Neuronal stem cell (in vitro differentiated cells): ENCODE results near the gene PPFIBP1.
A peak's percentile ranks its signal among the peaks of the same experiment; 100 is the strongest.
"Not testable (repeated sequence)": the region's sequence is repeated elsewhere in the genome, so short reads cannot be mapped to it uniquely, and the experiment has no call there.

Source experiments
- DNase-seq: peaks from one replicate; pipeline ENCODE4 v3.0.0-alpha.2; 2013; ENCODE audit warnings: low spot score
- H2AFZ ChIP-seq: one replicate; pipeline ENCODE4 v1.6.1; 2013; ENCODE audit warnings: mild to moderate bottlenecking, low read length, inconsistent platforms
- H2AK5ac ChIP-seq: 2 replicates; pipeline ENCODE4 v1.6.1; 2013; ENCODE audit warnings: low read depth, mild to moderate bottlenecking, inconsistent platforms, low read length, moderate library complexity, mixed read lengths
- H2BK120ac ChIP-seq: 2 replicates; pipeline ENCODE4 v1.6.1; 2013; ENCODE audit warnings: low read depth, mild to moderate bottlenecking, inconsistent platforms, low read length, moderate library complexity, mixed read lengths
- H2BK12ac ChIP-seq: one replicate; pipeline ENCODE4 v1.6.1; 2013; ENCODE audit warnings: low read length, inconsistent platforms
- H2BK15ac ChIP-seq: 2 replicates; pipeline ENCODE4 v1.6.1; 2013; ENCODE audit warnings: mild to moderate bottlenecking, low read length, inconsistent platforms, mixed read lengths
- H2BK5ac ChIP-seq: one replicate; pipeline ENCODE4 v1.6.1; 2013; ENCODE audit warnings: inconsistent platforms, mild to moderate bottlenecking, low read length, moderate library complexity
- H3K14ac ChIP-seq: one replicate; pipeline ENCODE4 v1.6.1; 2013; ENCODE audit warnings: low read length, inconsistent platforms
- H3K18ac ChIP-seq: 2 replicates; pipeline ENCODE4 v1.6.1; 2013; ENCODE audit warnings: low read length, inconsistent platforms
- H3K23ac ChIP-seq: 2 replicates; pipeline ENCODE4 v1.6.1; 2013; ENCODE audit warnings: low read depth, mild to moderate bottlenecking, mixed read lengths, low read length, inconsistent platforms; ENCODE audit not compliant: poor library complexity
- H3K27ac ChIP-seq: replicated peaks from 3 replicates; pipeline ENCODE4 v1.5.1; 2013; ENCODE audit warnings: low read length, inconsistent platforms
- H3K27me3 ChIP-seq, 3 experiments: 2 replicates each; pipeline ENCODE4 v1.6.1; 2013; ENCODE audit warnings: low read length in 3 of 3, mild to moderate bottlenecking in 2 of 3, inconsistent platforms in 1 of 3, low read depth in 1 of 3, mixed read lengths in 1 of 3, moderate library complexity in 1 of 3; ENCODE audit not compliant: control insufficient read depth in 3 of 3, insufficient read depth in 3 of 3
- H3K36me3 ChIP-seq, 2 donors: replicated peaks in 1 of 2; 2 replicates each; pipeline ENCODE4 v1.6.1; 2013; ENCODE audit warnings: low read length in 2 of 2; ENCODE audit not compliant: control insufficient read depth in 2 of 2, insufficient read depth in 2 of 2
- H3K4ac ChIP-seq: 2 replicates; pipeline ENCODE4 v1.6.1; 2013; ENCODE audit warnings: inconsistent platforms, mild to moderate bottlenecking, low read length, moderate library complexity
- H3K4me1 ChIP-seq, 2 donors: 1 replicate in 1 of 2; 2 replicates in 1 of 2; pipeline ENCODE4 v1.6.1; 2013; ENCODE audit warnings: low read length in 2 of 2, low read depth in 1 of 2; ENCODE audit not compliant: control insufficient read depth in 2 of 2, insufficient read depth in 1 of 2
- H3K4me2 ChIP-seq: one replicate; pipeline ENCODE4 v1.6.1; 2013; ENCODE audit warnings: mild to moderate bottlenecking, low read length, inconsistent platforms; ENCODE audit not compliant: insufficient read depth, poor library complexity, severe bottlenecking
- H3K4me3 ChIP-seq, 2 donors: 2 replicates each; pipeline ENCODE4 v1.5.1; 2013; ENCODE audit warnings: low read length in 2 of 2, mild to moderate bottlenecking in 2 of 2, inconsistent platforms in 1 of 2, moderate library complexity in 1 of 2
- H3K79me1 ChIP-seq: one replicate; pipeline ENCODE4 v1.6.1; 2013; ENCODE audit warnings: low read depth, mild to moderate bottlenecking, inconsistent platforms, low read length, moderate library complexity
- H3K9ac ChIP-seq: one replicate; pipeline ENCODE4 v1.6.1; 2013; ENCODE audit warnings: mild to moderate bottlenecking, low read depth, low read length, inconsistent platforms; ENCODE audit not compliant: poor library complexity
- H3K9me3 ChIP-seq, 2 donors: replicated peaks in 1 of 2; 2 replicates each; pipeline versions ENCODE3 to v1.6.1; 2013; ENCODE audit warnings: low read length in 2 of 2, mild to moderate bottlenecking in 2 of 2, inconsistent platforms in 1 of 2, low read depth in 1 of 2, mixed read lengths in 1 of 2, moderate library complexity in 1 of 2; ENCODE audit not compliant: control insufficient read depth in 2 of 2, insufficient read depth in 1 of 2
- H4K8ac ChIP-seq: one replicate; pipeline ENCODE4 v1.6.1; 2013; ENCODE audit warnings: low read depth, mild to moderate bottlenecking, inconsistent platforms, low read length, moderate library complexity
- H4K91ac ChIP-seq: one replicate; pipeline ENCODE4 v1.6.1; 2013; ENCODE audit warnings: low read length, low read depth, mild to moderate bottlenecking, inconsistent platforms; ENCODE audit not compliant: poor library complexity
- WGBS, 2 donors: extraction: QIAGEN DNeasy Blood & Tissue Kit; methylation state at CpG; one replicate each; pipeline ENCODE4 v1.1.7; 2013; ENCODE audit warnings: missing lambda C conversion rate in 2 of 2, mixed read lengths in 1 of 2; ENCODE audit not compliant: insufficient read length in 2 of 2, insufficient replicate concordance in 1 of 2; ENCODE audit errors: extremely low coverage in 2 of 2; 5-methylcytosine and 5-hydroxymethylcytosine counted together

PPFIBP1 gene

GRCh38 chr12:27623645-27624044 is 99.6 kb downstream of the PPFIBP1 start:
- H2BK15ac ChIP-seq: no peak overlapping the region
- no peak overlapping the region for H3K23ac ChIP-seq
- no peak overlapping the region for H3K4me2 ChIP-seq
- no peaks in the 10 kb centered on the region for H3K27me3 ChIP-seq
- H2BK5ac ChIP-seq: no peak overlapping the region
- peaks cover 0 to 3% of the 10 kb centered on the region in 2 donors for H3K4me1 ChIP-seq
- DNase-seq: no peak
- H3K14ac ChIP-seq: peak overlapping the region; percentile 90
- peak overlapping the region; percentile 30 for H3K9ac ChIP-seq
- no peak overlapping the region for H2BK120ac ChIP-seq
- H3K36me3 ChIP-seq: no peaks in the 10 kb centered on the region
- no peak overlapping the region for H3K4me3 ChIP-seq
- no CpG with 5 or more reads among the region's 5 CpGs for WGBS, 2 donors
- no peaks in the 10 kb centered on the region for H3K9me3 ChIP-seq
- no peak overlapping the region for H3K27ac ChIP-seq
- no peaks in the 10 kb centered on the region for H3K79me1 ChIP-seq
- H4K91ac ChIP-seq: no peak overlapping the region
- no peak overlapping the region for H4K8ac ChIP-seq
- H2AK5ac ChIP-seq: no peak overlapping the region
- H2BK12ac ChIP-seq: no peak overlapping the region
- H3K18ac ChIP-seq: no peak overlapping the region
- no peak overlapping the region for H2AFZ ChIP-seq
- no peak overlapping the region for H3K4ac ChIP-seq

DNA sequence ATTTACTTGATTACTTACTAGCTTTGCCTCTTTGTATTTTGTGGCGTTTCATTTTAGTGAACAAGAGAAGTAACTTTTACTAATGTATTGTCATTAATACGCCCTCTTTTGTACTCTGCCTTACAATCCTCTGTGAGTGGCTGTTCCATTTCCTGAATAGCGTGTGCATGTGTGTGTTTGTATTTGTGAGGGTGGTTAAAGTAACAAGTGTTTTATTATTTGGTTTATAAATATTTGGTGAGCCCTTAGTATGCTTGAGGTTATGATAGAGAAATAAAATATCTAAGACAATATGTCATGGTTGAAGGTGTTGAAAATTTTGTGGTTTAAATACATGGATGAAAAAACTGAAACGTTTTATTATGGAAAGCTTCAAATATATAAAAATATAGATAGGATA is 100.6 kb downstream of the PPFIBP1 start:
- H3K4me3 ChIP-seq: no peak overlapping the region
- no peak overlapping the region for H3K27ac ChIP-seq
- no peak overlapping the region for H2BK120ac ChIP-seq
- no peak overlapping the region for H4K8ac ChIP-seq
- no peaks in the 10 kb centered on the region for H3K79me1 ChIP-seq
- H3K18ac ChIP-seq: no peak overlapping the region
- no peak overlapping the region for H3K23ac ChIP-seq
- H3K9ac ChIP-seq: no peak overlapping the region
- H3K14ac ChIP-seq: no peak overlapping the region
- no peaks in the 10 kb centered on the region for H3K36me3 ChIP-seq
- H3K4me1 ChIP-seq: peaks cover 0 to 3% of the 10 kb centered on the region in 2 donors
- no peak overlapping the region for H2BK5ac ChIP-seq
- H3K4me2 ChIP-seq: no peak overlapping the region
- no peak overlapping the region for H2BK12ac ChIP-seq
- no peaks in the 10 kb centered on the region for H3K9me3 ChIP-seq
- no peak overlapping the region for H2BK15ac ChIP-seq
- H2AFZ ChIP-seq: no peak overlapping the region
- H3K4ac ChIP-seq: no peak overlapping the region
- no peak for DNase-seq
- H3K27me3 ChIP-seq: no peaks in the 10 kb centered on the region
- 100% methylated on average over 1 of the region's 4 CpGs; no CpG with 5 or more reads in 1 of the 2 donors for WGBS, 2 donors
- no peak overlapping the region for H4K91ac ChIP-seq
- H2AK5ac ChIP-seq: no peak overlapping the region

- Histone ChIP-seq H3K4me1 (peaks cover 0 to 3% of the 10 kb centered on the region in 2 donors), H3K4me2 (no peak overlapping the region), H2BK5ac (no peak overlapping the region), H3K27ac (no peak overlapping the region), H3K9me3 (no peaks in the 10 kb centered on the region), H3K79me1 (no peaks in the 10 kb centered on the region), H3K14ac (no peak overlapping the region), H3K18ac (no peak overlapping the region), H2BK12ac (no peak overlapping the region), H3K36me3 (no peaks in the 10 kb centered on the region), H3K23ac (no peak overlapping the region), H2AK5ac (no peak overlapping the region), H3K9ac (no peak overlapping the region), H2BK120ac (no peak overlapping the region), H2AFZ (no peak overlapping the region), H3K4me3 (no peak overlapping the region), H3K27me3 (no peaks in the 10 kb centered on the region), H3K4ac (no peak overlapping the region), H4K8ac (no peak overlapping the region), H2BK15ac (no peak overlapping the region), H4K91ac (no peak overlapping the region)
- WGBS, 2 donors: no CpG with 5 or more reads among the region's 7 CpGs
- DNase-seq: no peak
These were observed 103.3 kb downstream of the PPFIBP1 start for GRCh38 chr12:27627123-27627852.

- not testable (repeated sequence) for H3K4ac ChIP-seq, H3K4me3 ChIP-seq, H4K91ac ChIP-seq, H3K27me3 ChIP-seq, H3K36me3 ChIP-seq, H3K4me1 ChIP-seq, H2AK5ac ChIP-seq, H3K9me3 ChIP-seq, H3K18ac ChIP-seq, DNase-seq, H2BK120ac ChIP-seq, H3K79me1 ChIP-seq, H3K23ac ChIP-seq, H2BK12ac ChIP-seq, H2BK5ac ChIP-seq, H3K27ac ChIP-seq, H4K8ac ChIP-seq, H3K4me2 ChIP-seq, H2AFZ ChIP-seq, H2BK15ac ChIP-seq, H3K9ac ChIP-seq, H3K14ac ChIP-seq
- WGBS, 2 donors: no CpG with 5 or more reads among the region's 2 CpGs
These were observed 104.0 kb downstream of the PPFIBP1 start for GRCh38 chr12:27627853-27628469.
